K562 (cell line): ENCODE data around the gene SH3GLB2. TPM values are rescaled to one million over a fixed set of nuclear protein-coding genes. Genes with fewer than 3 reads are reported as not detected.

ENCODE experiments used
- AFF1 ChIP-seq, 2 experiments: fragments of 450-650 bp; IDR thresholded peaks; 2 replicates each; pipeline ENCODE4 v1.6.1; 2018; ENCODE audit warnings: mild to moderate bottlenecking in 2 of 2, low read depth in 1 of 2; ENCODE audit not compliant: partially characterized antibody in 2 of 2
- ARID4B ChIP-seq: sonication (generic); formaldehyde crosslinking; IDR thresholded peaks from 2 replicates; pipeline ENCODE4 v1.8.0; 2022; ENCODE audit warnings: mild to moderate bottlenecking, missing genetic modification reagents
- CBFB ChIP-seq: sonication (generic); formaldehyde crosslinking; IDR thresholded peaks from 2 replicates; pipeline ENCODE4 v1.4.0; 2020; ENCODE audit warnings: mild to moderate bottlenecking, missing genetic modification reagents
- E2F6 ChIP-seq, 2 experiments: IDR thresholded peaks; 2 replicates each; pipeline ENCODE4 v1.6.1; 2011; ENCODE audit warnings: borderline replicate concordance in 1 of 2, control low read depth in 1 of 2, low read depth in 1 of 2, low read length in 1 of 2, mild to moderate bottlenecking in 1 of 2, mixed read lengths in 1 of 2, moderate library complexity in 1 of 2; ENCODE audit not compliant: insufficient read depth in 1 of 2, insufficient read length in 1 of 2, poor library complexity in 1 of 2, severe bottlenecking in 1 of 2; ENCODE audit errors: extremely low read depth in 1 of 2
- HDGF ChIP-seq: fragments of 450-650 bp; IDR thresholded peaks from 2 replicates; pipeline ENCODE4 v1.6.1; 2016
- HSF4 ChIP-seq: fragments of 250-450 bp; sonication (Bioruptor Pico); IDR thresholded peaks from 2 replicates; pipeline ENCODE4 v2.1.2; 2022; ENCODE audit warnings: mild to moderate bottlenecking, moderate library complexity, borderline replicate concordance
- KLF1 ChIP-seq: fragments of 450-650 bp; IDR thresholded peaks from 2 replicates; pipeline ENCODE4 v1.6.1; 2016; ENCODE audit warnings: missing genetic modification characterization, missing compliant biosample characterization
- L3MBTL2 ChIP-seq: fragments of 450-650 bp; IDR thresholded peaks from 2 replicates; pipeline ENCODE4 v1.6.1; 2016; ENCODE audit warnings: mild to moderate bottlenecking, moderate library complexity
- MAZ ChIP-seq, 2 experiments: fragments of 450-650 bp in 1 of 2; sonication (generic) in 1 of 2; formaldehyde crosslinking; IDR thresholded peaks in 1 of 2; conservative IDR thresholded peaks in 1 of 2; 2 replicates each; pipeline versions ENCODE4 v1.4.0 to v1.5.0; 2020; ENCODE audit warnings: mild to moderate bottlenecking in 1 of 2, missing genetic modification reagents in 1 of 2
- NR2C2 ChIP-seq, 2 experiments: fragments of 200-800 bp in 1 of 2; sonication (Bioruptor generic) in 1 of 2; sonication (generic) in 1 of 2; formaldehyde crosslinking in 1 of 2; IDR thresholded peaks; 2 replicates each; pipeline versions ENCODE4 v1.6.1 to v1.8.0; 2016 to 2022; ENCODE audit warnings: mild to moderate bottlenecking in 1 of 2, missing compliant biosample characterization in 1 of 2, missing genetic modification characterization in 1 of 2, missing genetic modification reagents in 1 of 2
- NR4A1 ChIP-seq, 2 experiments: fragments of 250-450 bp in 1 of 2; fragments of 450-650 bp in 1 of 2; sonication (Bioruptor Pico) in 1 of 2; IDR thresholded peaks; 2 replicates each; pipeline versions ENCODE4 v1.4.0 to v1.6.1; 2016 to 2020; ENCODE audit warnings: mild to moderate bottlenecking in 2 of 2, missing compliant biosample characterization in 1 of 2, missing genetic modification characterization in 1 of 2, moderate library complexity in 1 of 2
- PHF8 ChIP-seq: fragments of 200-600 bp; sonication (generic); IDR thresholded peaks from 2 replicates; pipeline ENCODE4 v1.6.1; 2012; ENCODE audit warnings: mixed run types, mild to moderate bottlenecking, inconsistent platforms, low read length, moderate library complexity, borderline replicate concordance
- SIN3B ChIP-seq: fragments of 450-650 bp; IDR thresholded peaks from 2 replicates; pipeline ENCODE4 v1.6.1; 2017; ENCODE audit warnings: low read depth, mild to moderate bottlenecking, moderate library complexity
- SMARCA4 ChIP-seq: fragments of 450-650 bp; IDR thresholded peaks from 2 replicates; pipeline ENCODE4 v1.6.1; 2016
- ZNF436 ChIP-seq: fragments of 250-450, 450-650 bp; sonication (Bioruptor Pico); formaldehyde crosslinking; IDR thresholded peaks from 2 replicates; pipeline ENCODE4 v1.7.0; 2020; ENCODE audit warnings: mild to moderate bottlenecking
- ZNF57 ChIP-seq: fragments of 450-650 bp; formaldehyde crosslinking; IDR thresholded peaks from 2 replicates; pipeline ENCODE4 v1.4.0; 2020; ENCODE audit warnings: mild to moderate bottlenecking, moderate library complexity
- ZNF589 ChIP-seq: fragments of 200-800 bp; sonication (Bioruptor generic); IDR thresholded peaks from 2 replicates; pipeline ENCODE4 v1.6.1; 2016; ENCODE audit warnings: low read depth, missing genetic modification characterization, missing compliant biosample characterization
- polyA plus RNA-seq, 8 experiments: library from polyadenylated mRNA; depleted of rRNA in 4 of 8; stranded (reverse) in 5 of 8; unstranded in 3 of 8; fragments of >200 nt; fragmentation: Nextera tagmentation in 2 of 8; fragmentation: Illumina TruSeq in 1 of 8; extraction: Ambion mirVana in 2 of 8; extraction: Trizol in 1 of 8; gene quantifications; 2 replicates each; pipeline versions ENCODE4 v1.2.1 to v1.2.3, GENCODE V29; 2011 to 2014; ENCODE audit warnings: inconsistent platforms in 1 of 8, missing spikeins in 1 of 8
- total RNA-seq, 7 experiments: library from RNA; depleted of rRNA in 6 of 7; stranded (reverse); fragments of >200 nt in 6 of 7; fragmentation: Illumina TruSeq in 2 of 7; extraction: Trizol in 2 of 7; gene quantifications; 2 replicates each; pipeline versions ENCODE4 v1.2.1 to v1.2.3, GENCODE V29; 2011 to 2021; ENCODE audit warnings: low replicate concordance in 1 of 7

The SH3GLB2 gene
- total and polyA plus RNA-seq, 9 of the 15 experiments (the other 6 are each of a cell fraction or from before 2014, with no cell fraction given), result 0.20 to 118 (median 58.8) TPM

- TF ChIP-seq NR4A1 (CRISPR knock-in tag; IDR thresholded peaks at IDR 0.05), result 0 out of 2 replicates have a peak, but pooled peaks have one; percentile 55
- peak; percentile 17; the same call in 1 of the 2 replicates for TF ChIP-seq NR4A1 (tag; IDR thresholded peaks at IDR 0.05)
- TF ChIP-seq SIN3B, result 0 out of 2 replicates have a peak, but pooled peaks have one; percentile 24
- TF ChIP-seq AFF1 (IDR thresholded peaks at IDR 0.05; ENCODE audit: low read depth in 1 of 2, partially characterized antibody in 2 of 2), result no peak
- no peak for TF ChIP-seq ARID4B (CRISPR knock-in tag)
- TF ChIP-seq ZNF589 (CRISPR knock-in tag), result no peak
- TF ChIP-seq MAZ (CRISPR knock-in tag; conservative IDR thresholded peaks at IDR 0.05 in 1 of 2, IDR thresholded peaks at IDR 0.05 in 1 of 2), result peak; percentile 12 to 52; a peak in 1 of 4 replicates
- no peak for TF ChIP-seq NR2C2 (CRISPR knock-in tag; IDR thresholded peaks at IDR 0.05)
- peak; percentile 28; the same call in 1 of the 2 replicates for TF ChIP-seq NR2C2 (tag; IDR thresholded peaks at IDR 0.05)
- TF ChIP-seq ZNF57 (CRISPR knock-in tag), result no peak
- TF ChIP-seq E2F6 (IDR thresholded peaks at IDR 0.05; ENCODE audit: borderline replicate concordance in 1 of 2, extremely low read depth in 1 of 2, insufficient read depth in 1 of 2, insufficient read length in 1 of 2, low read depth in 1 of 2, low read length in 1 of 2, poor library complexity in 1 of 2, severe bottlenecking in 1 of 2), result peak; percentile 73 to 87
- no peak for TF ChIP-seq HSF4 (CRISPR knock-in tag)
- TF ChIP-seq CBFB (CRISPR knock-in tag), result peak; percentile 70; the same call in 1 of the 2 replicates
- no peak for TF ChIP-seq ZNF436 (CRISPR knock-in tag)
- TF ChIP-seq PHF8, result peak; percentile 64; the same call in 1 of the 2 replicates
- TF ChIP-seq KLF1 (tag), result peak; percentile 58; the same call in 1 of the 2 replicates
- TF ChIP-seq SMARCA4, result no peak
- TF ChIP-seq HDGF, result 0 out of 2 replicates have a peak, but pooled peaks have one; percentile 20
- peak; percentile 75 for TF ChIP-seq L3MBTL2
Observed at GRCh38 chr9:129027685-129028191, 393 bp downstream of the SH3GLB2 start (continued).
